A673 (cell line): ENCODE measurements around the gene S1PR4. TPM values are rescaled to one million over a fixed set of nuclear protein-coding genes. Genes with fewer than 3 reads are reported as not detected.
A peak's percentile ranks its signal among the peaks of the same experiment; 100 is the strongest.

Source experiments
- BruUV-seq: library from RNA; stranded (reverse); fragments of 400-500 nt; replicated peaks from 2 replicates; lab custom pipeline; 2021; lab: Mats Ljungman, UMichigan
- CTCF ChIA-PET: fragments of 300-600 bp; sonication (Branson Sonifier 250); formaldehyde crosslinking; loops from one replicate; lab custom pipeline; 2022; ENCODE audit warnings: antibody characterized with exemption; lab: Charles Lee
- POLR2A ChIA-PET: fragments of 300-600 bp; sonication (Branson Sonifier 250); formaldehyde crosslinking; loops from one replicate; lab custom pipeline; 2022; ENCODE audit warnings: antibody characterized with exemption; ENCODE audit not compliant: low non-redundant PET; lab: Charles Lee
- DNase-seq: peaks from one replicate; pipeline ENCODE4 v3.0.0-alpha.2; 2015; ENCODE audit warnings: low spot score
- H3K27ac ChIP-seq: fragments of 200-600 bp; sonication (generic); 2 replicates; pipeline ENCODE4 v1.5.1; 2016; ENCODE audit warnings: mixed run types, low read depth, mild to moderate bottlenecking, mixed read lengths, antibody characterized with exemption, low read length; ENCODE audit not compliant: poor library complexity, severe bottlenecking
- H3K27me3 ChIP-seq: fragments of 200-600 bp; sonication (generic); replicated peaks from 2 replicates; pipeline ENCODE4 v1.6.1; 2017; ENCODE audit warnings: mixed run types, low read depth, mild to moderate bottlenecking, mixed read lengths, antibody characterized with exemption, low read length; ENCODE audit not compliant: insufficient read depth, poor library complexity
- H3K36me3 ChIP-seq: fragments of 200-600 bp; sonication (generic); 2 replicates; pipeline ENCODE4 v1.6.1; 2016; ENCODE audit warnings: mixed run types, mild to moderate bottlenecking, mixed read lengths, antibody characterized with exemption, low read length; ENCODE audit not compliant: insufficient read depth, poor library complexity, severe bottlenecking
- H3K4me1 ChIP-seq: fragments of 200-600 bp; sonication (generic); 2 replicates; pipeline ENCODE4 v1.6.1; 2017; ENCODE audit warnings: mixed run types, mild to moderate bottlenecking, mixed read lengths, antibody characterized with exemption, low read length; ENCODE audit not compliant: insufficient read depth, poor library complexity, severe bottlenecking
- H3K4me3 ChIP-seq: fragments of 200-600 bp; sonication (generic); 2 replicates; pipeline ENCODE4 v1.5.1; 2016; ENCODE audit warnings: low read depth, mixed run types, mild to moderate bottlenecking, mixed read lengths, low read length; ENCODE audit not compliant: poor library complexity, severe bottlenecking
- H3K9me3 ChIP-seq: fragments of 200-600 bp; sonication (generic); 2 replicates; pipeline ENCODE4 v1.6.1; 2016; ENCODE audit warnings: mixed run types, low read depth, mild to moderate bottlenecking, mixed read lengths, antibody characterized with exemption, low read length; ENCODE audit not compliant: poor library complexity, severe bottlenecking
- EZH2 ChIP-seq: fragments of 200-600 bp; sonication (generic); IDR thresholded peaks from 2 replicates; pipeline ENCODE4 v1.6.1; 2017; ENCODE audit warnings: borderline replicate concordance, low read depth, mild to moderate bottlenecking, mixed read lengths, antibody characterized with exemption, low read length; ENCODE audit not compliant: poor library complexity, severe bottlenecking
- intact Hi-C: fragments of 100-400 bp; cut with micrococcal nuclease; formaldehyde crosslinking; loops from one replicate; pipeline ENCODE4 v1.10.0; 2022; ENCODE audit not compliant: unreplicated experiment
- total RNA-seq: library from RNA; stranded (reverse); gene quantifications from 2 replicates; pipeline ENCODE4 v1.2.3, GENCODE V29; 2021
- TF ChIP-seq, protein P1 (sequence below): fragments of 300-800, 200-600 bp; sonication (generic); conservative IDR thresholded peaks from 2 replicates; pipeline ENCODE4 v1.5.1; 2017; ENCODE audit warnings: low read depth, mild to moderate bottlenecking, antibody characterized with exemption, low read length, moderate library complexity, mixed read lengths

The S1PR4 gene
- total RNA-seq, 1 experiment from 2014 or later = not detected

DNA sequence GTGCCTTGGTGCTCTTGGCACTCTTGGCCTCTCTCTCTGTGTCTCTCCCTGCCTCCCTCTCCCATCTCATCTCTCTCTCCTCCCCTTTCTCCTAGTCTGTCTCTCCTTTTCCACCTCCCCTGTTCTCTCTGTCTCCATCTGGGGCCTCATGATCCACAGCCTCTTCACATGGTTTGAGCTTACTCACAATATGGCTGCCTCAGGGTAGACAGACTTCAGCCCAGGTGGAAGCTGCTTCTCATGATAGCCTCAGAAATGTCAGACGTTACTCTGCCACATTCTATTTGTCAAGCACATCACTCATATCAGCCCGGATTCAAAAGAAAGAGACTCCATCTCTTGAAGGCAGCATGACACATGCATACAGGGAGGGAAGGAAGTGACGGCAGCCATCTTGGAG, 18.4 kb upstream of the S1PR4 start:
- Histone ChIP-seq H3K27ac (no peak overlapping the region), H3K9me3 (no peaks in the 10 kb centered on the region), H3K36me3 (no peaks in the 10 kb centered on the region), H3K27me3 (no peaks in the 10 kb centered on the region), H3K4me3 (no peak overlapping the region), H3K4me1 (peaks cover 4% of the 10 kb centered on the region)
- intact Hi-C loops = no loop called here
- TF ChIP-seq, protein P1, sequence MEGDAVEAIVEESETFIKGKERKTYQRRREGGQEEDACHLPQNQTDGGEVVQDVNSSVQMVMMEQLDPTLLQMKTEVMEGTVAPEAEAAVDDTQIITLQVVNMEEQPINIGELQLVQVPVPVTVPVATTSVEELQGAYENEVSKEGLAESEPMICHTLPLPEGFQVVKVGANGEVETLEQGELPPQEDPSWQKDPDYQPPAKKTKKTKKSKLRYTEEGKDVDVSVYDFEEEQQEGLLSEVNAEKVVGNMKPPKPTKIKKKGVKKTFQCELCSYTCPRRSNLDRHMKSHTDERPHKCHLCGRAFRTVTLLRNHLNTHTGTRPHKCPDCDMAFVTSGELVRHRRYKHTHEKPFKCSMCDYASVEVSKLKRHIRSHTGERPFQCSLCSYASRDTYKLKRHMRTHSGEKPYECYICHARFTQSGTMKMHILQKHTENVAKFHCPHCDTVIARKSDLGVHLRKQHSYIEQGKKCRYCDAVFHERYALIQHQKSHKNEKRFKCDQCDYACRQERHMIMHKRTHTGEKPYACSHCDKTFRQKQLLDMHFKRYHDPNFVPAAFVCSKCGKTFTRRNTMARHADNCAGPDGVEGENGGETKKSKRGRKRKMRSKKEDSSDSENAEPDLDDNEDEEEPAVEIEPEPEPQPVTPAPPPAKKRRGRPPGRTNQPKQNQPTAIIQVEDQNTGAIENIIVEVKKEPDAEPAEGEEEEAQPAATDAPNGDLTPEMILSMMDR = no peak
- no peak for TF ChIP-seq EZH2
- ChIA-PET CTCF (no interaction called here), POLR2A (no interaction called here)
- no TSS peak for BruUV-seq
- no peak for DNase-seq

DNA sequence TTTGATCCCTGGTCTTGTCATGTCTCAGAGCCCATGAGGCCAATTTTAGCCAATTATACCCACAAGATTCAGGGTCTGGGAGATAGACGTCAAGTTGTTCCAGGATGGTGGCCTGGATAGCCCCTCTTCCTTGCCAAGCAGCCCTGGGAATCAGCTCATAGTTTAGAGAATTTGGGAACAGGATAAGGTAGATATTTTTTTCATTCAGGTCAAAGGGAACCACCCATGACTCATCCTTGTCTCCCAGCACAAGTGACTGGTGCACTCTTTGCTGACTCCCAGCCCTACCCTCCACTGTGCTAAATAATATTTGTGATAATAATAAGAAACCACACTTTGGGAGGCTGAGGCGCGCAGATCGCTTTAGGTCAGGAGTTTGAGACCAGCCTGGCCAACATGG, 17.1 kb upstream of the S1PR4 start:
- TF ChIP-seq, protein P1 = no peak
- TF ChIP-seq EZH2 = no peak
- Histone ChIP-seq H3K9me3 (no peaks in the 10 kb centered on the region), H3K36me3 (no peaks in the 10 kb centered on the region), H3K4me1 (no peaks in the 10 kb centered on the region), H3K27me3 (no peaks in the 10 kb centered on the region), H3K4me3 (no peak overlapping the region), H3K27ac (no peak overlapping the region)
- intact Hi-C loops = no loop called here
- ChIA-PET POLR2A (no interaction called here), CTCF (interaction anchor here (0.5 to 1.2 kb wide), 4 partner anchors 32 to 324 kb away, joined by 3 to 7 read pairs (median 5); no protein-coding TSS in a partner anchor)
- no peak for DNase-seq
- no TSS peak for BruUV-seq

DNA sequence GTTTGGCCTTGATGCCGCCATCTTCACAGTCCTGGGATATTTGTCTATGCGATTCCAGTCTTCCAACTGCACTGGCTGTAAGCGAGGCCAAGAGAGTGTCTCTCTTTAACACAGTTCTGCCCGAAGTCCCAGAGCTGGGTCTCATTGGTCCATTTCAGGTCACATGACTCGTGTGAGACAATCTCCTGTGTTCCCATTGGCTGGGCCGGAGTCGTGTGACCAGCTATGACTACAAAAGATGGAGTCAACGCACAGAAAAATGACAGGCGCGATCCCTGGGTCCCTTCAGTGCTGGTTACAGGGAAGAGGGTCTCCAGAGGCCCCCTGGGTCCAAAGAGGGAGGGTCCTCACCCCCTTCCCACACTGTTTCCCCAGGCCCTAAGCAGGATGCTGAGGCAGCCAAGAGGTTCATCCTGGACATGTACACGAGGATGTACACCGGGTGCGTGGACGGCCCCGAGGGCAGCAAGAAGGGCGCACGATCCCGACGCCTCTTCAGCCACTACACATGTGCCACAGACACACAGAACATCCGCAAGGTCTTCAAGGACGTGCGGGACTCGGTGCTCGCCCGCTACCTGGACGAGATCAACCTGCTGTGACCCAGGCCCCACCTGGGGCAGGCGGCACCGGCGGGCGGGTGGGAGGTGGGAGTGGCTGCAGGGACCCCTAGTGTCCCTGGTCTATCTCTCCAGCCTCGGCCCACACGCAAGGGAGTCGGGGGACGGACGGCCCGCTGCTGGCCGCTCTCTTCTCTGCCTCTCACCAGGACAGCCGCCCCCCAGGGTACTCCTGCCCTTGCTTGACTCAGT, 15.9 kb upstream of the S1PR4 start:
- H3K9me3 ChIP-seq = no peaks in the 10 kb centered on the region
- BruUV-seq = no TSS peak
- ChIA-PET POLR2A (no interaction called here), CTCF (interaction anchor here (0.6 to 1.2 kb wide), 2 partner anchors 33 to 275 kb away, joined by 5 read pairs; no protein-coding TSS in a partner anchor)
- DNase-seq = peak; percentile 64
- H3K27ac ChIP-seq = no peak overlapping the region
- H3K36me3 ChIP-seq = no peaks in the 10 kb centered on the region
- intact Hi-C loops = loop anchor here (1.0 kb wide), 3 partner anchors 33 to 275 kb away; no protein-coding TSS in a partner anchor
- no peaks in the 10 kb centered on the region for H3K4me1 ChIP-seq
- no peaks in the 10 kb centered on the region for H3K27me3 ChIP-seq
- no peak for TF ChIP-seq EZH2
- TF ChIP-seq, protein P1 = no peak
- H3K4me3 ChIP-seq = no peak overlapping the region
